Dendritic cell treated with granulocyte-macrophage colony-stimulating factor and Interleukin-4, amounts not matched to agents 40 ng/mL and 50 ng/mL, for 4 days (primary cell): Measurements from ENCODE around the gene ATRN.
"Not testable (repeated sequence)": the region's sequence is repeated elsewhere in the genome, so short reads cannot be mapped to it uniquely, and the experiment has no call there.

ENCODE experiments used
- H3K27ac Mint-ChIP-seq: one replicate; pipeline ENCODE4 v1.8.0; 2022; ENCODE audit warnings: mild to moderate bottlenecking, mixed read lengths
- H3K27me3 Mint-ChIP-seq: one replicate; pipeline ENCODE4 v1.8.0; 2022; ENCODE audit warnings: mild to moderate bottlenecking, mixed read lengths
- H3K36me3 Mint-ChIP-seq: one replicate; pipeline ENCODE4 v1.8.0; 2022; ENCODE audit warnings: low read depth, mixed read lengths
- H3K4me1 Mint-ChIP-seq: one replicate; pipeline ENCODE4 v1.8.0; 2022; ENCODE audit warnings: low read depth, mixed read lengths
- H3K4me3 Mint-ChIP-seq: one replicate; pipeline ENCODE4 v1.8.0; 2022; ENCODE audit warnings: mild to moderate bottlenecking, moderate library complexity, mixed read lengths
- H3K9me3 Mint-ChIP-seq: one replicate; pipeline ENCODE4 v1.8.0; 2022; ENCODE audit warnings: mixed read lengths
- intact Hi-C: fragments of 100-400 bp; cut with micrococcal nuclease; formaldehyde crosslinking; loops from one replicate; pipeline ENCODE4 v1.15.0; 2022

ATRN gene

DNA sequence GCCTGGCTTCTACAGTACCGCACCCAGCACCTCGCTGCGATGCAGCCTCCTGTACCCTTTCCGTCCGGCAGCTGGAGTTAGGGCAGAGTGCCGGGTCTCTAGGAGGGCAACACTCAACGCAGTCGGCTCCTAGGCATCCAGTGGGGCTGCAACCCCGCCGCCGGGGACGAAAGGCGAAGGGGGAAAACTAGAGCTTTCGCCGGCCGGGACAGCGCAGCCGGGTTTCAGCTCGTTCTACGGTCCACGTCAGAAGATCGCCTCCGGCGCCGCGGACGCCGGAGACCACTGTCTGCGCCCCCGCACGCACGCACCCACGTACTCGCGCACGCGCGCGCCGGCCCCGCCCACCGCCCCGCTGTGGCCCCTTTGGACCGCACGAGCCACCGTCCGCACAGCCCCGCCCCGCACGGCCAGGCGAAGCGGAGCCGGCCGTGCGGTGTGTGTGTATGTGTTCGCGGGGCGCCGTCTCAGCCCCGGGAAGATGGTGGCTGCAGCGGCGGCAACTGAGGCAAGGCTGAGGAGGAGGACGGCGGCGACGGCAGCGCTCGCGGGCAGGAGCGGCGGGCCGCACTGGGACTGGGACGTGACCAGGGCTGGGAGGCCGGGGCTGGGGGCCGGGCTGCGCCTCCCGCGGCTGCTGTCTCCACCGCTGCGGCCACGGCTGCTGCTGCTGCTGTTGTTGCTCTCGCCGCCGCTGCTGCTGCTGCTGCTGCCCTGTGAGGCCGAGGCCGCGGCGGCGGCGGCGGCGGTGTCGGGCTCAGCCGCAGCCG, at the start of gene ATRN:
Gene ATRN, plus strand, starts transcription at position 392 of the 770 bp plus-strand sequence. Its CDS starts 90 bp downstream, at position 482.
- intact Hi-C loops, result loop anchor here (2.0 kb wide), 1 partner anchor 62 kb away; no protein-coding TSS in a partner anchor
- H3K36me3 Mint-ChIP-seq, result peaks cover 15% of the 10 kb centered on the region
- H3K9me3 Mint-ChIP-seq, result no peaks in the 10 kb centered on the region
- H3K27ac Mint-ChIP-seq, result peak within 1 kb of the TSS; percentile 90
- peaks cover 38% of the 10 kb centered on the region for H3K4me1 Mint-ChIP-seq
- H3K27me3 Mint-ChIP-seq, result peaks cover 3% of the 10 kb centered on the region
- H3K4me3 Mint-ChIP-seq, result peak within 1 kb of the TSS; percentile 99

DNA sequence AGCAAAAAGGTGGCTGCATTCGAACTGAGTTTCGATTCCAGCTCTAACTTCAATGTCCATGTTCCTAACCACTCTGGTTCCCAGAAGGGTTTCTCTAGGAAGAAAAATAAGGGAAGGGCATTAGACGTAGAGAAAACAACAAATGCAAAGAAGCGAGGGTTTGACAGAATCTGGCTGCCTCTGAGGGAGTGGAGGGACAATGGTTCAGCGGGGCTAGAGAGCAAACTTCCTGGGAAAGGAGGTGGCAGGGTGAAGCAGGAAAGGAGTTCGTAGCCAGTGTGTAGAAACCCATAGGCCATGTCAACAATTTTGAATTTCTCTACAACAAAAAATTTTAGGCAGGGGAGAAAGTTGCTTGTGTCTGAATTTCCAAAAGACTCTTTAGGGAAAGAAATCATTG, 48.8 kb upstream of the ATRN start:
- no peaks in the 10 kb centered on the region for H3K36me3 Mint-ChIP-seq
- no peak overlapping the region for H3K4me3 Mint-ChIP-seq
- intact Hi-C loops, result no loop called here
- H3K27me3 Mint-ChIP-seq, result no peaks in the 10 kb centered on the region
- H3K4me1 Mint-ChIP-seq, result peaks cover 18% of the 10 kb centered on the region
- peak overlapping the region; percentile 21 for H3K27ac Mint-ChIP-seq
- no peaks in the 10 kb centered on the region for H3K9me3 Mint-ChIP-seq

DNA sequence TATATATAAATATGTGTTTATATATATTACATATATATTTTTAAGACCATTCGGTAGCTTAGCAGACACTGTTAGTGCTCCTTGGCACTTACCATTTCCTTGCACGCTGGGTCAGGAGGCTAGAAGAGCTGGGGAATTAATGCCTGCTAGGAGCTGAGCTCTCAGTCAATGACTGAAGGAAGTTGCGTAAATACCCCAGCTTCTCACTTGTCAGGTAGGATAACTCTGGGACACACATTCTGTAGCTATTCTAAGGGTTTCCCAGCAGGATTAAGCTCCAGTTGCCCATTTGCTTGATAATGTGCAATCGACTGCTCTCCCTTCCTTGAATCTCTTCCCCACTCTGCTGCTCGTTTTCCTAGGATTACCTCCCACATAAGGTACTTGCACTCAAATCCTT, 47.7 kb upstream of the ATRN start:
- no peaks in the 10 kb centered on the region for H3K36me3 Mint-ChIP-seq
- no peak overlapping the region for H3K27ac Mint-ChIP-seq
- H3K4me1 Mint-ChIP-seq, result peaks cover 17% of the 10 kb centered on the region
- H3K4me3 Mint-ChIP-seq, result no peak overlapping the region
- intact Hi-C loops, result no loop called here
- no peaks in the 10 kb centered on the region for H3K9me3 Mint-ChIP-seq
- H3K27me3 Mint-ChIP-seq, result no peaks in the 10 kb centered on the region

DNA sequence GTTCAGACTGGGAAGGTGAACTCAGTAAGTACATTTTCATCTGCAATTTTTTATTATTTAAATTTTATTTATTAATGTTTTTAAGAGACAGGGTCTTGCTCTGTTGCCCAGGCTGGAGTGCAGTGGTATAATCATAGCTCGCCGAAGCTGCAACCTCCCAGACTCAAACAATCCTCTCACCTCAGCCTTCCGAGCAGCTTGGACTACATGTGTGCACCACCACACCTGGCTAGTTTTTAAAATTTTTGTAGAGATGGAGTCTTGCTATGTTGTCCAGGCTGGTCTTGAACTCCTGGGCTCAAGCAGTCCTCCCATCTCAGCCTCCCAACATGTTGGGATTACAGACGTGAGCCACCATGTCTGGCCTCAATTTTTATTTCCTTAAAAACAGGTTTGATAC, 44.1 kb upstream of the ATRN start:
- H3K36me3 Mint-ChIP-seq, H3K4me3 Mint-ChIP-seq, H3K27ac Mint-ChIP-seq, intact Hi-C loops, H3K27me3 Mint-ChIP-seq, H3K9me3 Mint-ChIP-seq: not testable (repeated sequence)
- peaks cover 31% of the 10 kb centered on the region for H3K4me1 Mint-ChIP-seq

DNA sequence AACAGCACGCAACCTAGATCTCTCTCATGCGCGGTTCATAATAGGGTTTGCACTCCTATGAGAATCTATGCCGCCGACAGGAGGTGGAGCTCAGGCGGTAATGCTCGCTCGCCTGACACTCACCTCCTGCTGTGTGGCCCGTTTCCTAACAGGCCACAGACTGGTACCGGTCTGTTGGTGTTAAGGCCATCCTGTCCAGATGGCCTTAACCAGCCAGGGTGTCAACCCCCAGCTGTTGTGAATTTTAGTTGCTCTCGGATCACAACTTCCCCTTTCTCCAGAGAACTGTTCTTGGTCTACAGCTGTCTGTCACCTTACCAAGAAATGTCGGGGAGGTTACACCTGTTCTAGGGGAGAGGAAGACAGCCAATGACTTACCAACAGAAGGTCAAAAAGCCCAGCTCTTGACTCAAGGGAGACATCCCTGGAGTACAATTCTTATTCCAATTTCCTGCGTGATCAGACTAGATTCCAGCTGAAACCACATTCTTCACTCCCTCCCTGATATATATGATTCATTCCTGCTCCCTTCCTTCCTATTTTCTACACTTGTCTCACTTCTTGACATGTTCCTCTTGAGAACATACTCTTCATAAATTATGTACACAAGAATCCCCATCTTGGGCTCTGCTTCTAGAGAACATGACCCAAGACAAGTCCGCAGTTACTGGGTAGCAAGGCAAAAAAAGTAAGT, 40.3 kb upstream of the ATRN start:
- H3K4me1 Mint-ChIP-seq, result peaks cover 56% of the 10 kb centered on the region

DNA sequence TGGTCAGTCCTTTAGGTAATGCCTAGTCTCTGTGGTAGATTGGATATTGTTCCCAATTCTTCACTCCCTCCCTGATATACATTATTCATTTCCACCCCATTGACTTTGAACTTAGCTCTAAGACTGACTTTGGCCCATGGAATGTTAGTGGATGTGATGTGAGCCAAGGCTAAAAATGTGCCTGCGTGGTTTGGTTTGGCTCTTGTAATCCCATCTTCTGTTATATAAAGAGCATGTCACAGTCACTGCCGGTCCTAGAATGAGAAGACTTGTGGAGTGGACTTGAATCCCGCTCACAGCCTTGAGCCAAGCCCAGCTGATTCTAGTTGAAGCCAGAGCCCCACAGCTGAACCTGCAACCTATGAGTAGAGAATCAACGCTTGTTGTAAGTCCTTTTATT, 39.7 kb upstream of the ATRN start:
- no peaks in the 10 kb centered on the region for H3K27me3 Mint-ChIP-seq
- peaks cover 61% of the 10 kb centered on the region for H3K4me1 Mint-ChIP-seq
- no peaks in the 10 kb centered on the region for H3K36me3 Mint-ChIP-seq
- H3K9me3 Mint-ChIP-seq, result no peaks in the 10 kb centered on the region
- H3K4me3 Mint-ChIP-seq, result no peak overlapping the region
- peak overlapping the region; percentile 92 for H3K27ac Mint-ChIP-seq
- intact Hi-C loops, result loop anchor here (2.0 kb wide), 1 partner anchor 24 kb away; the partner anchor contains the start of gene DNAAF9

More for the DNA sequence above, 40.3 kb upstream of the ATRN start:
- Mint-ChIP-seq H3K9me3 (no peaks in the 10 kb centered on the region), H3K27me3 (no peaks in the 10 kb centered on the region), H3K36me3 (no peaks in the 10 kb centered on the region), H3K4me3 (peak overlapping the region; percentile 56), H3K27ac (peak overlapping the region; percentile 92)
- intact Hi-C loops, result loop anchor here (2.0 kb wide), 1 partner anchor 24 kb away; the partner anchor contains the start of gene DNAAF9

DNA sequence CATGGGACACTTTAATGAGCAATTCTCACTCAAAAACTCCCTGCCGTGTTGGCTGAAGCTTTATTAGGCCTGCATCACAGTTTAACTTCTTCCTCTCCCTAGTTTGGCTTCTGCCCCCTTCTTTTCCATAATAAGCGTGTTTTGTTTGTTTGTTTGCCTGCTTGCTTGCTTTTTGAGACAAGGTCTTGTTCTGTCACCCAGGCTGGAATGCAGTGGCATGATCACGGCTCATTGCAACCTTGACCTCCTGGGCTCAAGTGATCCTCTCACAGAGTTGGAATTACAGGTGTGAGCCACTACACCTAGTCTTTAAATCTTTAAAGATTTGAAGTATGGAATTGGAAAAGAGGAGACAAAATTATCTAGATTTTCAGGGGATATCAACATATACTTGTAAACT, 38.0 kb upstream of the ATRN start:
- intact Hi-C loops, result no loop called here
- Mint-ChIP-seq H3K4me3 (no peak overlapping the region), H3K4me1 (peaks cover 65% of the 10 kb centered on the region), H3K36me3 (no peaks in the 10 kb centered on the region), H3K9me3 (no peaks in the 10 kb centered on the region), H3K27me3 (no peaks in the 10 kb centered on the region), H3K27ac (peak overlapping the region; percentile 92)

DNA sequence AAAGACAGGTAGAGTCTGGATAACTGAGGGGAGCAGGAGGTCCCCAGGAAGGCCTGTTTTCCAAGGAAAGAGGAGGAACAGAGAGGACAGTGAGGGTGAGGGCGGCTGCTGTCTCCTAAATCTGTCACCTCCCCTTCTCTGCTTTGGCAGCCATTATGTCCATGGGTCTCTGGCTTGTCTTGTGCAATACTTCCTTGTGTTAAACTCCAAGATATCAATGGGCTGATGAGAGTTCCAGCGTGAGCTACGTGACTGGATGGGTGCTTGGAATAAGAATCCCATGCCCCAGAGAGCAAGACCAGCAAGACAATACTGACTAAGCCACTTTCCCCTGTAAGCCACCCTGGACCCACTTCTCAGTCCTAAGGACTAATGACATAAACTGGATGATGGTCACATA, 37.1 kb upstream of the ATRN start:
- H3K4me1 Mint-ChIP-seq, result peaks cover 65% of the 10 kb centered on the region
- no peaks in the 10 kb centered on the region for H3K9me3 Mint-ChIP-seq
- intact Hi-C loops, result no loop called here
- H3K4me3 Mint-ChIP-seq, result no peak overlapping the region
- peak overlapping the region; percentile 81 for H3K27ac Mint-ChIP-seq
- H3K27me3 Mint-ChIP-seq, result no peaks in the 10 kb centered on the region
- no peaks in the 10 kb centered on the region for H3K36me3 Mint-ChIP-seq

DNA sequence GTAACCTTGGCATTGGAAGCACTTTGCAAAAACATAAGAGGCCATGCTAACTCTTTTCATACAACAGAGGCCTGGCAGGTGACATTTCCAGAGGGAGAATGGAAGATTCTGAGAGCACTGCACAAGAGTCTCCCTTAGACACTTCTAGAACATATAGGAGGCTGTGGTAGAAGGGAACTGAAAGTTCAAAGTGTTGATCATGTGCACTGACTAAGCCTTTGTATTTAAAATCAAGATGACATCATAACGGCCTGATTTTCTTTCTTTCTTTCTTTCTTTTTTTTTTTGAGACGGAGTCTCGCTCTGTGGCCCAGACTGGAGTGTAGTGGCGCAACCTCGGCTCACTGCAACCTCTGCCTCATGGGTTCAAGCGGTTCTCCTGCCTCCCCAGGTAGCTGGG, 36.6 kb upstream of the ATRN start:
- intact Hi-C loops, result no loop called here
- peak overlapping the region; percentile 39 for H3K4me3 Mint-ChIP-seq
- H3K27ac Mint-ChIP-seq, result peak overlapping the region; percentile 81
- H3K4me1 Mint-ChIP-seq, result peaks cover 61% of the 10 kb centered on the region
- H3K36me3 Mint-ChIP-seq, result no peaks in the 10 kb centered on the region
- no peaks in the 10 kb centered on the region for H3K27me3 Mint-ChIP-seq
- H3K9me3 Mint-ChIP-seq, result no peaks in the 10 kb centered on the region

DNA sequence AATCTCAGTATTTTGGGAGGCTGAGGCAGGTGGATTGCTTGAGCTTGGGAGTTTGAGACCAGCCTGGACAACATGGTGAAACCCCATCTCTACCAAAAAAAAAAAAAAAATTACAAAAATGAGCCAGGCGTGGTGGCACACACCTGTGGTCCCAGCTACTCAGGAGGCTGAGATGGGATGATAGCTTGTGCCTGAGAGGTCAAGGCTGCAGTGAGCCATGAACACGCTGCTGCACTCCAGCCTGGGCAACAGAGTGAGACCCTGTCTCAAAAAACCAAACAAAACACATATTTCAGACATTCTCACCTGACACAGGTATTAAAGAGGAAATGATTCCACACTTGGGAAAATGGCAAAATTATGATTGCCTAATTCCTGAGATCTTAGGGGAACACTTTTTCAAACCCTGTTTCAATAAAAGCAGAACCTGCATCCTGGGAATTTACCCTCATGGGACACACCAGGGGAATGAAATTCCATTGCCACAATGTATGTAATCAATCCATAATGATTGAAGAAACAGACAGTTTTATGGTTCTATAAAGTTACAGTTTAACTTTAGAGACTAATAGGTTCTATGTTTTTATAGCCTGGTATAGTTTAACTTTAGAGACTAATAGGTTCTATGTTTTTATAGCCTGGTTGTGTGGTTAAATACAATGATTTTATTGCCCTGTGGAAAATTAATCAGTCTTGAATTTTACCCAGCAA, 33.8 kb upstream of the ATRN start:
- Mint-ChIP-seq H3K36me3 (no peaks in the 10 kb centered on the region), H3K4me3 (no peak overlapping the region), H3K27me3 (no peaks in the 10 kb centered on the region), H3K9me3 (no peaks in the 10 kb centered on the region), H3K4me1 (peaks cover 37% of the 10 kb centered on the region), H3K27ac (no peak overlapping the region)
- intact Hi-C loops, result no loop called here

DNA sequence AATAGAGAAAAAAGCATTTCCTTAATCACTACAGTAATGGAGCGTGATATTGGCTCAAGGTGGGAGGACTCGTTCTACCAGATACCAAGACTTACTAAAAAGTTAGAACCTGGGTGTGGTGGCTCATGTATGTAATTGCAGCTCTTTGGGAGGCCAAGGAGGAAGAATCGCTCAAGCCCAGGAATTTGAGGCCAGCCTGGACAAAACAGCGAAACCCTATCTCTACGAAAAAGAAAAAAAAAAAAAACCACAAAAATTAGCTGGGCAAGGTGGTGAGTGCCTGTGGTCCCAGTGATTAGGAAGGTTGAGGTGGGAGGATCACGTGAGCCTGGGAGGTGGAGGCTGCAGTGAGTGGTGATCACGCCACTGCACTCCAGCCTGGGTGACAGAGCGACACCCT, 24.0 kb upstream of the ATRN start:
- Mint-ChIP-seq H3K27ac (peak overlapping the region; percentile 64), H3K9me3 (no peaks in the 10 kb centered on the region), H3K36me3 (no peaks in the 10 kb centered on the region), H3K4me3 (no peak overlapping the region), H3K4me1 (peaks cover 17% of the 10 kb centered on the region), H3K27me3 (no peaks in the 10 kb centered on the region)
- intact Hi-C loops, result no loop called here

DNA sequence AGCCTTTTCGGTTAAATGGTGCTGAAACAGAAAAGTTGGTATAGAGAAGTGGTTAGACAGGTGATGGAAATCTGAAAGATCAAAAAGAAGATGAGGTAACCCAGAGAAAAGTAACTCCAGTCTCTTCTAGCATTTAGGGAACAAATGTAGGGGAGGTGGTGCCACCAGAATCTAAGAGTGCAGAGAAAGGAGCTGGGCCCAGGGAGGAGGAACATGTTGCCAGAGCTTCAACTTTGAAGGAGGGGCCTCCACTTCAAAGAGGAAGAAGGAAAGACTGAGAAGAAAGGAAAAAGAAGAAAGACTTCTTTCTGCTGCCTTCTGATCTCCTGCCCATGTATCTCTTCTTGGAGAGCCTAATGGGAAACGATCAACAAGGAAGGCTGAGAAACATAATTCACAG, 23.5 kb upstream of the ATRN start:
- Mint-ChIP-seq H3K27me3 (no peaks in the 10 kb centered on the region), H3K27ac (peak overlapping the region; percentile 64), H3K36me3 (no peaks in the 10 kb centered on the region), H3K9me3 (no peaks in the 10 kb centered on the region), H3K4me1 (peaks cover 17% of the 10 kb centered on the region), H3K4me3 (no peak overlapping the region)
- intact Hi-C loops, result no loop called here

DNA sequence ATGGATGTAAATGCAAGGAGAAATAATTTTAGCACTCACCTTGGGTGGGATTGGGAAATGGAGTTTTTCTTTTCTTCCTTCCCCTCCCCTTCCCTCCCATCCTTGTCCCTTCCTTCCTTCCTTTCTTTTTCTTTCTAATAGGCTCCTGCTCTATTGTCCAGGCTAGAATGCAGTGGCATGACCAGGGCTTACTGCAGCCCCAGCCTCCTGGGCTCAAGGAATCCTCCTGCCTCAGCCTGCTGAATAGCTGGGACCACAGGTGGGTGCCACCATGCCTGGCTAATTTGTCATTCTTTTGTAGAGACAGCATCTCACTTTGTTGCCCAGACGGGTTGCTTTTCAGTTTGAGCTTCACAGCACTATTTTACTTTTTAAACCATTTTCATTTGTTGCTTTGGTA, 21.5 kb upstream of the ATRN start:
- H3K4me3 Mint-ChIP-seq, result no peak overlapping the region
- no peaks in the 10 kb centered on the region for H3K27me3 Mint-ChIP-seq
- peaks cover 12% of the 10 kb centered on the region for H3K4me1 Mint-ChIP-seq
- no peaks in the 10 kb centered on the region for H3K36me3 Mint-ChIP-seq
- H3K9me3 Mint-ChIP-seq, result no peaks in the 10 kb centered on the region
- no peak overlapping the region for H3K27ac Mint-ChIP-seq
- intact Hi-C loops, result no loop called here

DNA sequence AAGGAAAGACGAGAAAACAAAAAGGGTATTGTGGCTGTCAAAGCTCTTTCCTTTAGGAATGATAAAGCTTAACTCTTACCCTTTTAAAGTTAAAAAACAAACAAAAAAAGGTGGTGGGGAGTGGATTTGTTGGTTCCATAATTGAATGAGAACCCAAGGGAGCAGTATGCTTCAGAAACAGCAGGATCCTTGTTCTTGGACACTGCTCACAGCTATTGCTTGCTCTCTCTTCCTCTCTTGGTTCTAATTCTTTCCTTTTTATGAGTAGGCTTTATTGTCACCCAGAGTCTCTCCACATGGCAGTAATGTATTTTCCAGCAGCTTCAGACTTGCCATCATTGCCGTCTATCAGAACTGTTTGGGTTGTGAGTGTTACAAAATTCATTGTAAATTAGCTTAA, 18.7 kb upstream of the ATRN start:
- intact Hi-C loops, result no loop called here

More for the DNA sequence above, 18.7 kb upstream of the ATRN start:
- Mint-ChIP-seq H3K4me3 (no peak overlapping the region), H3K36me3 (no peaks in the 10 kb centered on the region), H3K27me3 (no peaks in the 10 kb centered on the region), H3K9me3 (no peaks in the 10 kb centered on the region), H3K4me1 (peaks cover 7% of the 10 kb centered on the region), H3K27ac (no peak overlapping the region)
